HepG2 (cell line): ENCODE data around the gene CCDC85A. TPM values are rescaled to one million over a fixed set of nuclear protein-coding genes. Genes with fewer than 3 reads are reported as not detected.
A peak's percentile ranks its signal among the peaks of the same experiment; 100 is the strongest.

Source experiments
- AGO2 ChIP-seq: fragments of 200-400 bp; formaldehyde crosslinking; optimal IDR thresholded peaks from 2 replicates; pipeline ENCODE3; 2017; ENCODE audit warnings: mild to moderate bottlenecking, low read depth, low read length, moderate library complexity
- BHLHE40 ChIP-seq: IDR thresholded peaks from 2 replicates; pipeline ENCODE4 v1.6.1; 2011; ENCODE audit warnings: low read length, improper control_type of control experiment
- CEBPG ChIP-seq: IDR thresholded peaks from 2 replicates; pipeline ENCODE4 v1.6.1; 2016
- CHCHD3 ChIP-seq: sonication (generic); formaldehyde crosslinking; IDR thresholded peaks from 2 replicates; pipeline ENCODE4 v1.8.0; 2022; ENCODE audit warnings: mild to moderate bottlenecking, missing genetic modification reagents, moderate library complexity
- EHMT2 ChIP-seq: fragments of 200-600 bp; sonication (generic); IDR thresholded peaks from 2 replicates; pipeline ENCODE4 v1.7.0; 2017; ENCODE audit warnings: antibody characterized with exemption, low read depth, low read length, borderline replicate concordance
- ELF3 ChIP-seq: IDR thresholded peaks from 2 replicates; pipeline ENCODE4 v1.6.1; 2016; ENCODE audit warnings: missing genetic modification reagents, missing compliant biosample characterization
- FLYWCH1 ChIP-seq: sonication (generic); formaldehyde crosslinking; IDR thresholded peaks from 2 replicates; pipeline ENCODE4 v1.8.1; 2023; ENCODE audit warnings: mild to moderate bottlenecking, missing genetic modification reagents
- FOXA3 ChIP-seq: IDR thresholded peaks from 2 replicates; pipeline ENCODE4 v1.6.1; 2016; ENCODE audit warnings: missing genetic modification reagents, missing compliant biosample characterization
- JUND ChIP-seq: sonication (generic); formaldehyde crosslinking; IDR thresholded peaks from 2 replicates; pipeline ENCODE4 v1.8.0; 2022; ENCODE audit warnings: mild to moderate bottlenecking, missing genetic modification reagents
- LRRFIP1 ChIP-seq: sonication (generic); formaldehyde crosslinking; conservative IDR thresholded peaks from 2 replicates; pipeline ENCODE4 v1.4.0; 2020; ENCODE audit warnings: missing genetic modification reagents
- MATR3 ChIP-seq: sonication (generic); formaldehyde crosslinking; IDR thresholded peaks from 2 replicates; pipeline ENCODE4 v1.4.0; 2020; ENCODE audit warnings: missing genetic modification reagents
- MIER2 ChIP-seq: IDR thresholded peaks from 2 replicates; pipeline ENCODE4 v1.6.1; 2016; ENCODE audit warnings: missing biosample characterization, missing genetic modification reagents
- NR2F2 ChIP-seq: IDR thresholded peaks from 2 replicates; pipeline ENCODE4 v1.6.1; 2012; ENCODE audit warnings: low read depth, inconsistent platforms, borderline replicate concordance
- NR2F6 ChIP-seq, 2 experiments: IDR thresholded peaks; 2 replicates each; pipeline ENCODE4 v1.6.1; 2016; ENCODE audit warnings: antibody characterized with exemption in 1 of 2, mild to moderate bottlenecking in 1 of 2
- SOX6 ChIP-seq, 2 experiments: fragments of 450-650 bp in 1 of 2; sonication (generic) in 1 of 2; formaldehyde crosslinking in 1 of 2; IDR thresholded peaks; 2 replicates each; pipeline versions ENCODE4 v1.4.0 to v1.6.1; 2017 to 2020; ENCODE audit warnings: antibody characterized with exemption in 1 of 2, mild to moderate bottlenecking in 1 of 2, missing genetic modification reagents in 1 of 2
- TRAFD1 ChIP-seq: sonication (generic); formaldehyde crosslinking; IDR thresholded peaks from 2 replicates; pipeline ENCODE4 v1.5.1; 2020; ENCODE audit warnings: missing genetic modification reagents, mild to moderate bottlenecking, borderline replicate concordance
- ZMYM4 ChIP-seq: sonication (generic); formaldehyde crosslinking; IDR thresholded peaks from 2 replicates; pipeline ENCODE4 v1.8.1; 2023; ENCODE audit warnings: mild to moderate bottlenecking, missing genetic modification reagents
- ZNF10 ChIP-seq: sonication (generic); formaldehyde crosslinking; IDR thresholded peaks from 2 replicates; pipeline ENCODE4 v1.4.0; 2020; ENCODE audit warnings: mild to moderate bottlenecking, low read depth, missing genetic modification reagents, borderline replicate concordance
- ZNF12 ChIP-seq: sonication (generic); formaldehyde crosslinking; IDR thresholded peaks from 2 replicates; pipeline ENCODE4 v1.5.0; 2020; ENCODE audit warnings: missing genetic modification reagents
- ZNF235 ChIP-seq: sonication (generic); formaldehyde crosslinking; IDR thresholded peaks from 2 replicates; pipeline ENCODE4 v1.8.1; 2023; ENCODE audit warnings: mild to moderate bottlenecking, missing genetic modification reagents, borderline replicate concordance
- ZNF264 ChIP-seq: sonication (generic); formaldehyde crosslinking; IDR thresholded peaks from 2 replicates; pipeline ENCODE4 v1.4.0; 2020; ENCODE audit warnings: missing genetic modification reagents
- ZNF292 ChIP-seq: sonication (generic); formaldehyde crosslinking; IDR thresholded peaks from 2 replicates; pipeline ENCODE4 v1.8.1; 2022; ENCODE audit warnings: mild to moderate bottlenecking, low read depth, missing genetic modification reagents, borderline replicate concordance
- ZNF3 ChIP-seq: IDR thresholded peaks from 2 replicates; pipeline ENCODE4 v1.7.0; 2017; ENCODE audit warnings: inconsistent platforms
- ZNF317 ChIP-seq: sonication (generic); formaldehyde crosslinking; IDR thresholded peaks from 2 replicates; pipeline ENCODE4 v1.5.0; 2020; ENCODE audit warnings: mild to moderate bottlenecking, missing genetic modification reagents
- ZNF331 ChIP-seq: sonication (generic); formaldehyde crosslinking; IDR thresholded peaks from 2 replicates; pipeline ENCODE4 v1.4.0; 2020; ENCODE audit warnings: missing genetic modification reagents
- ZNF564 ChIP-seq: sonication (generic); formaldehyde crosslinking; IDR thresholded peaks from 2 replicates; pipeline ENCODE4 v1.8.1; 2023; ENCODE audit warnings: mild to moderate bottlenecking, missing genetic modification reagents
- ZNF644 ChIP-seq: IDR thresholded peaks from 2 replicates; pipeline ENCODE4 v1.6.1; 2016; ENCODE audit warnings: low read depth
- ZNF747 ChIP-seq: sonication (generic); formaldehyde crosslinking; IDR thresholded peaks from 2 replicates; pipeline ENCODE4 v1.8.1; 2023; ENCODE audit warnings: missing genetic modification reagents, mild to moderate bottlenecking, borderline replicate concordance
- polyA plus RNA-seq, 8 experiments: library from polyadenylated mRNA; depleted of rRNA in 3 of 8; stranded (reverse) in 7 of 8; unstranded in 1 of 8; fragments of >200 nt; fragmentation: Illumina TruSeq in 4 of 8; extraction: Trizol in 4 of 8; gene quantifications; 2 replicates each; pipeline versions ENCODE4 v1.2.1 to v1.2.3, GENCODE V29; 2011 to 2016; ENCODE audit warnings: low read depth in 4 of 8, missing spikeins in 1 of 8, mixed read lengths in 1 of 8; ENCODE audit not compliant: insufficient read depth in 1 of 8
- total RNA-seq, 5 experiments: library from RNA; depleted of rRNA; stranded (reverse); fragments of >200 nt; fragmentation: Illumina TruSeq; extraction: Trizol; gene quantifications; 2 replicates each; pipeline ENCODE4 v1.2.3, GENCODE V29; 2016; ENCODE audit warnings: low read depth in 1 of 5
- TF ChIP-seq, protein P1 (sequence below): sonication (generic); formaldehyde crosslinking; IDR thresholded peaks from 2 replicates; pipeline ENCODE4 v1.8.1; 2022; ENCODE audit warnings: mild to moderate bottlenecking, missing genetic modification reagents

CCDC85A gene
- total and polyA plus RNA-seq, 2 of the 13 experiments (the other 11 are each of a cell fraction or from before 2014, with no cell fraction given): not detected

GRCh38 chr2:56204556-56204955 is 20.8 kb downstream of the CCDC85A start (continued):
- TF ChIP-seq ZNF317 (CRISPR knock-in tag) (0 out of 2 replicates have a peak, but pooled peaks have one; percentile 22), TRAFD1 (CRISPR knock-in tag) (no peak), AGO2 (no peak), ZNF747 (CRISPR knock-in tag) (no peak), ZNF3 (CRISPR knock-in tag) (no peak), EHMT2 (no peak), JUND (CRISPR knock-in tag) (0 out of 2 replicates have a peak, but pooled peaks have one; percentile 39), ZMYM4 (0 out of 2 replicates have a peak, but pooled peaks have one; percentile 31), MATR3 (no peak), ZNF331 (0 out of 2 replicates have a peak, but pooled peaks have one; percentile 42), CEBPG (CRISPR knock-in tag) (peak; percentile 75), ZNF12 (CRISPR knock-in tag) (peak; percentile 53; the same call in 1 of the 2 replicates), ZNF10 (no peak), NR2F2 (no peak), ELF3 (peak; percentile 41; the same call in 1 of the 2 replicates), ZNF564 (CRISPR knock-in tag) (no peak), CHCHD3 (CRISPR knock-in tag) (no peak), FOXA3 (CRISPR knock-in tag) (peak; percentile 27; the same call in 1 of the 2 replicates), SOX6 (IDR thresholded peaks at IDR 0.05) (no peak), SOX6 (CRISPR knock-in tag; IDR thresholded peaks at IDR 0.05) (peak; percentile 86), ZNF235 (CRISPR knock-in tag) (no peak), MIER2 (CRISPR knock-in tag) (peak; percentile 41; the same call in 1 of the 2 replicates), BHLHE40 (peak; percentile 38; the same call in 1 of the 2 replicates), FLYWCH1 (CRISPR knock-in tag) (no peak), ZNF264 (no peak), ZNF644 (CRISPR knock-in tag) (peak; percentile 74), ZNF292 (CRISPR knock-in tag) (peak; percentile 64; the same call in 1 of the 2 replicates), NR2F6 (IDR thresholded peaks at IDR 0.05) (0 out of 2 replicates have a peak, but pooled peaks have one; percentile 36), NR2F6 (CRISPR knock-in tag; IDR thresholded peaks at IDR 0.05) (peak; percentile 54), LRRFIP1 (no peak)
- TF ChIP-seq, protein P1, sequence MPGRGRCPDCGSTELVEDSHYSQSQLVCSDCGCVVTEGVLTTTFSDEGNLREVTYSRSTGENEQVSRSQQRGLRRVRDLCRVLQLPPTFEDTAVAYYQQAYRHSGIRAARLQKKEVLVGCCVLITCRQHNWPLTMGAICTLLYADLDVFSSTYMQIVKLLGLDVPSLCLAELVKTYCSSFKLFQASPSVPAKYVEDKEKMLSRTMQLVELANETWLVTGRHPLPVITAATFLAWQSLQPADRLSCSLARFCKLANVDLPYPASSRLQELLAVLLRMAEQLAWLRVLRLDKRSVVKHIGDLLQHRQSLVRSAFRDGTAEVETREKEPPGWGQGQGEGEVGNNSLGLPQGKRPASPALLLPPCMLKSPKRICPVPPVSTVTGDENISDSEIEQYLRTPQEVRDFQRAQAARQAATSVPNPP: no peak
